D721Med (cell line): Measurements from ENCODE around the gene CLIC5.

Experiments
- DNase-seq: peaks from one replicate; pipeline ENCODE4 v3.0.0; 2011; ENCODE audit warnings: low spot score; ENCODE audit not compliant: insufficient read length
- FAIRE-seq: peaks from 2 replicates; lab custom pipeline; 2011; peaks lifted over from hg19 to GRCh38; lab: Jason Lieb, UNC
- CTCF ChIP-seq: IDR thresholded peaks from 2 replicates; pipeline ENCODE4 v1.5.1; 2012; ENCODE audit warnings: mild to moderate bottlenecking, control low read depth; ENCODE audit not compliant: insufficient read depth; ENCODE audit errors: missing control alignments

CLIC5 gene

DNA sequence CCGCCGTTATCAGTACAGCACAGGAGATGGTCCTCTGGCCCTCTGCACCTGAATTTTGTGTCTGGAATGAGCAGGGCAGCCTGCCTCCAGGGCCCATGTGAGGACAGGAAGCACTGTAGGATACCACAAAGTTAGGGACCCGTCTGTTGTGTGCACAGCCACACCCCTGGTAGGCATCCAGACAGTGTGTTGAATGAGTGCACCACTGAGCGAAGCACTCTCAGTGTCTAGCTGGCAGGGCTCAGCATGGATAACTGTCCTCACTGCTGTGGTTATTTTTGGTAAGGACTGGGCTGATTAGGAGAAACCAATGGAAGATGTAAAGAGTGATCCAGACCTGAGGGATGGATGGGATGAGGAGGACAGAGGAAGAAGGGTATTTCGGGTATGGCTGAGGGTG lies 178.7 kb downstream of the CLIC5 start:
- DNase-seq (no peak), FAIRE-seq (no peak)
- TF ChIP-seq CTCF: no peak

DNA sequence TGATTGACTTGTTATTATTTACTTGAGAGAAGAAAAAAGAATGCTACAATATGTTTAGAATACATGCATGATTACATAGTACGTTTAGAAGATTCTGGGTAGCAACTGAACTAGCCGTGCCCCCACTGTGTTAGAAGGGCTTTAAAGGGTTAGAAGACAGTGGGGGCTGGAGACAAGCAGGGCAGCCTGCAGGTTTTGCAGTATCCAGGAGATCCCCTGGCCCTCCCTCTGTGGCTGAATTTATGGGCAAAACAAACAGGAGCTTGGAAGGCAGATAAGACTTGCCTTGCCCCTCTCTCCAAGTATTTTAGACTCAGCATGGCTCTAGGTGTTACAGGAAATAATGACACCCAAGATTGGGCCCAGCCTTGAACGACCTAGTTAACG lies 179.2 kb downstream of the CLIC5 start:
- no peak for DNase-seq
- TF ChIP-seq CTCF: no peak
- FAIRE-seq: no peak

- DNase-seq (no peak), FAIRE-seq (no peak)
- TF ChIP-seq CTCF: no peak
Measured at GRCh38 chr6:45835721-45836437, 179.8 kb downstream of the CLIC5 start.

DNA sequence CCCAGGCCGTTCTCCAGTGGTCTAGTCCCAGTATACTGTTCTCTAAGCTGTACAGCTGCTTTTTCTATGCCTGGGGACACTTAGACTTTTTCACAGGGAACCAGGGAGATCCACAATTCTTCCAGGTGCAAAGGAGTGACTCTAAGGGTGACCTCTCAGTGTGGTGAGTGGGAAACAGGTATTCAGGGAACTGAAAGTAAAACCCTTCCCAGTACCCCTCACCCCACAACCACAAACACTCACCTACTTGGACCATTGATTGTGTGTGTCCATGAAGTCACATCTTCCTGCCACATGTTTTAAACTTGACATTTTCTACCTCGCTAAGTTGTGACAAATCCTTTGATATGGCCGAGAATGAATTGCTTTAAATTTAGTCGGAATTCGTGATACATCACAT lies 183.6 kb downstream of the CLIC5 start:
- FAIRE-seq: no peak
- no peak for DNase-seq
- TF ChIP-seq CTCF: no peak
